Glutamatergic neuron (in vitro differentiated cells): ENCODE measurements around the gene SGSH. TPM values are rescaled to one million over a fixed set of nuclear protein-coding genes. Genes with fewer than 3 reads are reported as not detected.

Source experiments
- DNase-seq: peaks from one replicate; pipeline ENCODE4 v3.0.0; 2022
- H3K27ac Mint-ChIP-seq: one replicate; pipeline ENCODE4 v1.8.0; 2020; ENCODE audit warnings: mild to moderate bottlenecking, mixed read lengths, inconsistent platforms; ENCODE audit not compliant: unreplicated experiment
- H3K27me3 Mint-ChIP-seq: one replicate; pipeline ENCODE4 v1.8.0; 2020; ENCODE audit warnings: mild to moderate bottlenecking, moderate library complexity, mixed read lengths, inconsistent platforms; ENCODE audit not compliant: unreplicated experiment
- H3K36me3 Mint-ChIP-seq: one replicate; pipeline ENCODE4 v1.8.0; 2020; ENCODE audit warnings: mild to moderate bottlenecking, mixed read lengths, inconsistent platforms; ENCODE audit not compliant: unreplicated experiment
- H3K4me1 Mint-ChIP-seq: one replicate; pipeline ENCODE4 v1.8.0; 2020; ENCODE audit warnings: mild to moderate bottlenecking, low read depth, mixed read lengths, inconsistent platforms; ENCODE audit not compliant: unreplicated experiment
- H3K4me3 Mint-ChIP-seq: one replicate; pipeline ENCODE4 v1.8.0; 2020; ENCODE audit warnings: mild to moderate bottlenecking, mixed read lengths, inconsistent platforms; ENCODE audit not compliant: unreplicated experiment
- H3K9me3 Mint-ChIP-seq: one replicate; pipeline ENCODE4 v1.8.0; 2020; ENCODE audit warnings: mild to moderate bottlenecking, moderate library complexity, mixed read lengths, inconsistent platforms; ENCODE audit not compliant: unreplicated experiment
- CTCF ChIP-seq: fragments of 200-600 bp; sonication (generic); IDR thresholded peaks from one replicate; pipeline ENCODE4 v1.5.0; 2021; ENCODE audit not compliant: partially characterized antibody, unreplicated experiment
- total RNA-seq: library from RNA; stranded (reverse); fragmentation: NEBNext Ultra II Directional; extraction: Animal tissue kit (Norgen Biotek cat#: 25700); gene quantifications from one replicate; pipeline ENCODE4 v1.2.1, GENCODE V29; 2021; ENCODE audit not compliant: unreplicated experiment

SGSH gene
- total RNA-seq, 1 donor from 2014 or later = 17.3 TPM

DNA sequence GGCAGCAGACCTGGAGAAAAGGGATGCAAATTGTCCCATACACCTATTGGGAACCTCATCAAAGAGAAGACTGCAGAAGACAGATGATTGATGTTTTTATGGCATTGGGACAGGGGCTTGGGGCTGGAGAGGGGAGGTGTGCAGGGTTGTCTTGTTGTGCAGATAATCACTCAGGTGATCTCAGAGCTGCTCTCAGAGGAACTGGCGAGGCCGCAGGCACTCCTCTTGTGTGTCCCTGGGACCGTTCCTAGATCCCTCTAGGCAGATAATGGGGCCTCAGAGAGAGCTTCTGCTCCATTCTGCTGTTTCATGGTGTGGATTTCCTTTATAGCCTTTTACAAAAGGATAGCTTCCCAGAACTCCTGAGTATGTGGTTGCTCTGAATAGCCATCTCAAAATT is 42.2 kb upstream of the SGSH start:
- no peak for DNase-seq

DNA sequence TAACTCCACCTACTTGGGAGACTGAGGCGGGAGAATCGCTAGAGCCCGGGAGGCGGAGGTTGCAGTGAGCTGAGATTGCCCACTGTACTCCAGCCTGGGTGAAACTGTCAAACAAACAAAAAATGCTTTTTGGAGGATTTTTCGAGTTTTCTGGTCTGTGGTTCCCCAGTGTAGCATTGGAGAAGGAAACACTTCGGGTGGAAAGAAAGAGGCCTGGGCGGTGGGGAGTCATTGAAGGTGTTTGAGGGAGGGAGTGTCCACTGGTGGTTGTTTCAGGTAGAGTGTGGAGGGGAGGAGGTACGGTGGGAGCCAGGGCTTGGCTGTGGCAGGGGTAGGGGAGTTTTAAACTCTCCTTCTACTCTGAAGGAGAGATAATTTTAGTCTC is 41.8 kb upstream of the SGSH start:
- TF ChIP-seq CTCF = no peak
- Mint-ChIP-seq H3K36me3 (no peaks in the 10 kb centered on the region), H3K27ac (peak overlapping the region; percentile 76), H3K4me1 (peaks cover 32% of the 10 kb centered on the region), H3K9me3 (peaks cover 20% of the 10 kb centered on the region), H3K27me3 (peaks cover 4% of the 10 kb centered on the region), H3K4me3 (peak overlapping the region; percentile 81)
- no peak for DNase-seq

More for the DNA sequence above, 42.2 kb upstream of the SGSH start:
- Mint-ChIP-seq H3K4me3 (peak overlapping the region; percentile 81), H3K9me3 (peaks cover 20% of the 10 kb centered on the region), H3K4me1 (peaks cover 31% of the 10 kb centered on the region), H3K36me3 (no peaks in the 10 kb centered on the region), H3K27me3 (peaks cover 4% of the 10 kb centered on the region), H3K27ac (peak overlapping the region; percentile 76)
- TF ChIP-seq CTCF = no peak

DNA sequence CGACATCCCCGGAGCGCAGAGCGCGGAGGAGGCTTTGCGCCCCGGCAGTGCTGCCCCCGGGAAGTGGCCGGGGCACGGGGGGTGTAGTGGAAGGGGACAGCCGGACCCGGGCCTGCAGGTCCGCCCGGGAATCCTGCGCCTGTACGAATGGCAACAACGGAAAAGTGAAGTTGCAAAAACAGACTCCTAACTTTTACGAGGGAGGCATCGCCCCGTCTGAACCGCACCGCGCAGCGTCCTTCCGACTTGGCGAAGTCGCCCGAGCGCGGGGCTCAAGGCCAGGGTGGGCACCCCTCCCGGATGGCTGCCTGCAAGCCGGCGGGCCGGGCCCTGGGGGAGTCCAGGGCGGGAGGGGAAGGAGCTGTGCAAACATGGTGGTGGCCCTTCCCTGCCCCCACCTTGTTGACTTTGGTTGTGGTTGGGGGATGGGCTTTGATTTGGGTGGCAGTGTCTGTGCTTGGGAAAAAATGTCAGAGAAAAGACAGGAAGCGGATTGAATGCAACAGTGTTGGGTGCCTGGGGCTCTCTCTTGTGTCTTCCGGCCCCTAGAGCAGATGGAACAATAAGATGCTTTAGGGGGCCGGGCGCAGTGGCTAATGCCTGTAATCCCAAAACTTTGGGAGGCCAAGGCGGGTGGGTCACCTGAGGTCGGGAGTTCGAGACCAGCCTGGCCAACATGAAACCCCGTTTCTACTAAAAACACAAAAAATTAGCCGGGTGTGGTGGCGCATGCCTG is 41.2 kb upstream of the SGSH start:
- Mint-ChIP-seq H3K9me3 (peaks cover 21% of the 10 kb centered on the region), H3K36me3 (no peaks in the 10 kb centered on the region), H3K4me3 (peak overlapping the region; percentile 81), H3K27me3 (peaks cover 4% of the 10 kb centered on the region), H3K27ac (peak overlapping the region; percentile 76), H3K4me1 (peaks cover 32% of the 10 kb centered on the region)
- TF ChIP-seq CTCF = no peak
- peak; percentile 55 for DNase-seq

DNA sequence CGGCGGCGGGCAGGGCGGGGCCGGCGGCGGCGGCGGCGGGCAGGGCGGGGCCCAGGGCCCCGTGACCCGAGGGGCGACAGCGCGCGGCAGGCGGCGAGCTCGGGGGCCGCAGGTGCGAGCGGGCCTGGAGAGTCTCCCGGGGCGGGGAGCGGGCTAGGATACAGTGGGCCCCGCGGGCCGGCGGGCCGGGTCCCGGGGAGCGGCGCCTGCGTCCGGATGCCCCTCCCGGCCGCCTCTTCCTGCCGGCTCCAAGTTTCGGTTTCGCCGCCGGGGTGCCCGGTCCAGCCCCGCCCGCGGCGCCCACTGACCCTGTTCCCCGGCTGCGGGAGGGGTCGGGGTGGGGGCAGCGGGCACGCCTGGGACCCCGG is 40.6 kb upstream of the SGSH start, which contains the start of gene RNF213:
RNF213 (plus strand) TSS at position 62 of the 368 bp plus-strand sequence. CDS start 2,830 bp downstream, outside the sequence.
- Mint-ChIP-seq H3K27ac (peak within 1 kb of the TSS; percentile 89), H3K4me3 (peak within 1 kb of the TSS; percentile 88), H3K36me3 (no peaks in the 10 kb centered on the region), H3K9me3 (peaks cover 21% of the 10 kb centered on the region), H3K27me3 (peaks cover 4% of the 10 kb centered on the region), H3K4me1 (peaks cover 32% of the 10 kb centered on the region)
- TF ChIP-seq CTCF = no peak
- DNase-seq = peak; percentile 80

DNA sequence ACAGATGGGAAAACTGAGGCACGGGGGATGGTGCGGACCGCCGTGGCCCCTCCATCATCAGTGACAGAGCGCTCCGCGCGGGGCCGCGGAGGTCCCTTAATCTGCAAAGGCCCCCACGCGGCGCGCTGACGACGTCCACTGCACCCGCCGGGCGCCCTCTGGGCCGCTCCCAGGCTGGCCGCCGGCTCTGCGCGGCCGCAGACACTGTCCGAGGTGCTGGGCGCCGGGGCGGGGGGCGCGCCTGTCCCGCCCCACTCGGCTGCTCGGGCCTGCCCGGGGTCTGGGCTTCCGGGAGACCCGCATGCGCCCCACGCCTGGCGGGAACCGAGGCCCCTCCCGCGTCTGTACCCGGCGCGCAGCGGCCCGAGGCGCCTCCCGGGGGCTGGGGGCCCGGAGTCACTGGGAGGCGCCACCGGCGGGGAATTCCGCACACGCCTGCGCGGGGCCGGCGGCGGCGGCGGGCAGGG is 40.0 kb upstream of the SGSH start:
- Mint-ChIP-seq H3K27me3 (peaks cover 4% of the 10 kb centered on the region), H3K36me3 (no peaks in the 10 kb centered on the region), H3K27ac (peak overlapping the region; percentile 89), H3K4me3 (peak overlapping the region; percentile 88), H3K4me1 (peaks cover 32% of the 10 kb centered on the region), H3K9me3 (peaks cover 21% of the 10 kb centered on the region)
- peak; percentile 63 for DNase-seq
- no peak for TF ChIP-seq CTCF
